Smooth muscle cell (in vitro differentiated cells): ENCODE measurements around the gene TMEM150C. TPM values are rescaled to one million over a fixed set of nuclear protein-coding genes. Genes with fewer than 3 reads are reported as not detected.

Experiments
- DNase-seq: peaks from one replicate; lab custom pipeline; 2025; ENCODE audit not compliant: unreplicated experiment; lab: John Stamatoyannopoulos, UW
- H2AFZ ChIP-seq: fragments of 200-600 bp; sonication (generic); 2 replicates; pipeline ENCODE4 v1.6.0; 2016; ENCODE audit warnings: antibody characterized with exemption, low read depth, mild to moderate bottlenecking
- H3F3A ChIP-seq: fragments of 200-600 bp; sonication (generic); 2 replicates; pipeline ENCODE4 v1.6.0; 2017; ENCODE audit warnings: antibody characterized with exemption, low read depth
- H3K27ac ChIP-seq: fragments of 200-600 bp; sonication (generic); 2 replicates; pipeline ENCODE4 v1.5.1; 2016; ENCODE audit warnings: low read depth, mild to moderate bottlenecking
- H3K27me3 ChIP-seq: fragments of 200-600 bp; sonication (generic); 2 replicates; pipeline ENCODE4 v1.6.1; 2016; ENCODE audit warnings: low read depth, mild to moderate bottlenecking
- H3K36me3 ChIP-seq: fragments of 200-600 bp; sonication (generic); 2 replicates; pipeline ENCODE4 v1.5.1; 2016; ENCODE audit warnings: low read depth
- H3K4me1 ChIP-seq: fragments of 200-600 bp; sonication (generic); 2 replicates; pipeline ENCODE4 v1.5.1; 2016; ENCODE audit warnings: low read depth
- H3K4me2 ChIP-seq: fragments of 200-600 bp; sonication (generic); 2 replicates; pipeline ENCODE4 v1.6.0; 2016; ENCODE audit warnings: mild to moderate bottlenecking
- H3K4me3 ChIP-seq: fragments of 200-600 bp; sonication (generic); 2 replicates; pipeline ENCODE4 v1.5.1; 2016; ENCODE audit warnings: mild to moderate bottlenecking
- H3K79me2 ChIP-seq: fragments of 200-600 bp; sonication (generic); 2 replicates; pipeline ENCODE4 v1.6.0; 2016; ENCODE audit warnings: low read depth, mild to moderate bottlenecking
- H3K9ac ChIP-seq: fragments of 200-600 bp; sonication (generic); 2 replicates; pipeline ENCODE4 v1.6.0; 2016; ENCODE audit warnings: low read depth
- H3K9me3 ChIP-seq: fragments of 200-600 bp; sonication (generic); replicated peaks from 2 replicates; pipeline ENCODE4 v1.5.1; 2016; ENCODE audit warnings: low read depth
- H4K20me1 ChIP-seq: fragments of 200-600 bp; sonication (generic); 2 replicates; pipeline ENCODE4 v1.6.0; 2016; ENCODE audit warnings: low read depth
- WGBS: methylation state at CpG from one replicate; pipeline ENCODE4 v1.1.7; 2016; ENCODE audit warnings: low lambda C conversion rate; 5-methylcytosine and 5-hydroxymethylcytosine counted together
- polyA plus RNA-seq: library from polyadenylated mRNA; unstranded; fragments of >200 nt; fragmentation: Nextera tagmentation; extraction: Ambion mirVana; gene quantifications from 2 replicates; pipeline ENCODE4 v1.2.1, GENCODE V29; 2016
- total RNA-seq: library from RNA; depleted of rRNA; stranded (reverse); fragments of >200 nt; gene quantifications from 2 replicates; pipeline ENCODE4 v1.2.3, GENCODE V29; 2014
- TF ChIP-seq, protein P1 (sequence below): fragments of 200-600 bp; sonication (generic); IDR thresholded peaks from 2 replicates; pipeline ENCODE4 v1.5.1; 2017; ENCODE audit warnings: borderline replicate concordance, mild to moderate bottlenecking, antibody characterized with exemption; ENCODE audit not compliant: insufficient read depth, poor library complexity, severe bottlenecking

The TMEM150C gene
- total and polyA plus RNA-seq, 2 experiments from 2014 or later: 0.55 to 8.0 TPM

DNA sequence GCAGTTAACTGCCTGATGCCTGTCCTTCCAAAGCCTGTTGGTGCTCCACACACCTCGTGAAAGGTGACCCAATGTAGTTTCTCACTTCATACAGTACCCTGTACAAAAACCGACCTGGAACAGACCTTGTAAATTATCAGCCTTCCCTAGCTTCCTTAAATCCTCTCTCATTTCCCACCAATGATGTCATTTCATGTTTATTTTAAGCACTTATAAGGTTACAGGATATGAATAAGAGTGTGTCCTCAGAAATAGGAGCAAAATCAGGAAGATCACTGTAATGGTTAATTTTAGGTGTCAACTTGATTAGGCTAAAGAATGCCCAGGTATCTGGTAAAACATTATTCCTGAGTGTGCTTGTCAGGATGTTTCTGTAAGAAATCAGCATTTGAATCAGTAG lies 44.7 kb downstream of the TMEM150C start:
- no peak for DNase-seq
- TF ChIP-seq, protein P1, sequence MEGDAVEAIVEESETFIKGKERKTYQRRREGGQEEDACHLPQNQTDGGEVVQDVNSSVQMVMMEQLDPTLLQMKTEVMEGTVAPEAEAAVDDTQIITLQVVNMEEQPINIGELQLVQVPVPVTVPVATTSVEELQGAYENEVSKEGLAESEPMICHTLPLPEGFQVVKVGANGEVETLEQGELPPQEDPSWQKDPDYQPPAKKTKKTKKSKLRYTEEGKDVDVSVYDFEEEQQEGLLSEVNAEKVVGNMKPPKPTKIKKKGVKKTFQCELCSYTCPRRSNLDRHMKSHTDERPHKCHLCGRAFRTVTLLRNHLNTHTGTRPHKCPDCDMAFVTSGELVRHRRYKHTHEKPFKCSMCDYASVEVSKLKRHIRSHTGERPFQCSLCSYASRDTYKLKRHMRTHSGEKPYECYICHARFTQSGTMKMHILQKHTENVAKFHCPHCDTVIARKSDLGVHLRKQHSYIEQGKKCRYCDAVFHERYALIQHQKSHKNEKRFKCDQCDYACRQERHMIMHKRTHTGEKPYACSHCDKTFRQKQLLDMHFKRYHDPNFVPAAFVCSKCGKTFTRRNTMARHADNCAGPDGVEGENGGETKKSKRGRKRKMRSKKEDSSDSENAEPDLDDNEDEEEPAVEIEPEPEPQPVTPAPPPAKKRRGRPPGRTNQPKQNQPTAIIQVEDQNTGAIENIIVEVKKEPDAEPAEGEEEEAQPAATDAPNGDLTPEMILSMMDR: no peak
- no peaks in the 10 kb centered on the region for H3K4me1 ChIP-seq
- no peaks in the 10 kb centered on the region for H4K20me1 ChIP-seq
- H3K9ac ChIP-seq: no peak overlapping the region
- no peaks in the 10 kb centered on the region for H3K79me2 ChIP-seq
- H3K4me3 ChIP-seq: no peak overlapping the region
- H3K27ac ChIP-seq: no peak overlapping the region
- no peaks in the 10 kb centered on the region for H3F3A ChIP-seq
- no peak overlapping the region for H2AFZ ChIP-seq
- H3K4me2 ChIP-seq: no peak overlapping the region
- 52% methylated on average over 2 of the region's 2 CpGs for WGBS
- no peaks in the 10 kb centered on the region for H3K36me3 ChIP-seq
- no peaks in the 10 kb centered on the region for H3K9me3 ChIP-seq
- no peaks in the 10 kb centered on the region for H3K27me3 ChIP-seq

DNA sequence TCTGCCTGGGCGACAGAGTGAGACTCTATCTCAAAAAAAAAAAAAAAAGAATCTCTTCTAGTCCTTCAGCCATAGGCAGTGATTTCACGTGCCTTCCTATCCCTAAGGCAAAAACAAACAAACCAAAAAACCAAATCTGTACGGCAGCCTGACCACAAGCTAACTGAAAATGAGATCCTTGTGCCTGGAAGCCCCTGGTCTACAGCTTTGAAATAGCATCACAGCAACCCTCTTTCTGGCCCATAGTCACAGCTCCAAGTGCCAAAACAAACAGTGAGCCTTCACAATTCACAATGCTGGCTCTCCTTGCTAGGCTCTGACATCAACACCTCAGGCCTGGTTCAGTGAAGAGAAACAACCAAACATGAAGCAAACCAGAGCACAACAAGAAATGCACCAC lies 46.1 kb downstream of the TMEM150C start:
- Histone ChIP-seq H3F3A (no peaks in the 10 kb centered on the region), H3K9ac (no peak overlapping the region), H3K27ac (no peak overlapping the region), H3K4me2 (no peak overlapping the region), H3K79me2 (no peaks in the 10 kb centered on the region), H3K4me1 (no peaks in the 10 kb centered on the region), H3K9me3 (no peaks in the 10 kb centered on the region), H4K20me1 (no peaks in the 10 kb centered on the region), H2AFZ (no peak overlapping the region), H3K27me3 (no peaks in the 10 kb centered on the region), H3K4me3 (no peak overlapping the region), H3K36me3 (no peaks in the 10 kb centered on the region)
- 62% methylated on average over 3 of the region's 3 CpGs for WGBS
- TF ChIP-seq, protein P1: no peak
- no peak for DNase-seq

DNA sequence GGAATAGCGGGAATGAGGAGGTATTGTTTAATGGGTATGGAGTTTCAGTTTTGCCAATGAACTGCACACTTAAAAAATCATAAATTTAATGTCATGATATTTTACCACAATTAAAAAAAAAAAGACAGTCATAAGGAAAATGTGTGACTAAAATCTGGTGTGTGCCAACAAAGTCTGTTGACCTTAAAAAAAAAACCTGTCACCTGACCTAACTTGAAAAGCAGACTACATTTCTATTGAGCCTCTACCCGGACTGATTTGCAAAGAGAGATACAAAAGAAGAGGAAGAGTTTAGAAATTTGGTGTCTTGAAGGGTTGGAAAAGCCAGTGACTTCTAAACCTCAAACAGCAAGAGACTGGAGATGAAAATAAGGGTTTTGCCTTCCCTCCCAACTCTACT lies 48.4 kb downstream of the TMEM150C start:
- Histone ChIP-seq H3K9me3 (no peaks in the 10 kb centered on the region), H3F3A (no peaks in the 10 kb centered on the region), H3K4me2 (no peak overlapping the region), H3K4me1 (no peaks in the 10 kb centered on the region), H3K36me3 (no peaks in the 10 kb centered on the region), H3K27me3 (no peaks in the 10 kb centered on the region), H2AFZ (no peak overlapping the region), H3K27ac (no peak overlapping the region), H3K79me2 (no peaks in the 10 kb centered on the region), H3K4me3 (no peak overlapping the region), H3K9ac (no peak overlapping the region), H4K20me1 (no peaks in the 10 kb centered on the region)
- TF ChIP-seq, protein P1: no peak
- 97% methylated on average over 2 of the region's 2 CpGs for WGBS
- DNase-seq: no peak

DNA sequence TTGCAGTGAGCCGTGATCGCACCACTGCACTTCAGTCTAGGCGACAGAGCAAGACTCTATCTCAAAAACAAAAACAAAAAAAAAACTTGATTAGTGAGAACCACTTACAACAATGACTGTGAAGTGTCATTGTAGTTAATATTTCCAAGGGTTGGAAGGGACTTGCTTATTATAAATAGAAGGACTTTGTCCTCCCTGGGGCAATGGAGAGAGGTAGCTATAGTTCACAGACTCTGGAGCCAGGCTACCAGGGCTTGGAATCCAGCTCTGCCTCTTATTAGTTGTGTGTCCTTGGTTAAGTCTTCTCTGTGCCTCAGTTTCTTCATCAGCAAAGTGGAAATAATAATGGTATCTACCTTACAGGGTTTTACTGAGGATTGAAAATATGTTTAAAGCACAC lies 51.6 kb downstream of the TMEM150C start:
- H3K27ac ChIP-seq: no peak overlapping the region
- no peaks in the 10 kb centered on the region for H3K79me2 ChIP-seq
- 98% methylated on average over 3 of the region's 3 CpGs for WGBS
- H3K4me2 ChIP-seq: no peak overlapping the region
- H3K9ac ChIP-seq: no peak overlapping the region
- H3K4me3 ChIP-seq: no peak overlapping the region
- peaks cover 10% of the 10 kb centered on the region for H3K27me3 ChIP-seq
- TF ChIP-seq, protein P1: no peak
- H3K4me1 ChIP-seq: no peaks in the 10 kb centered on the region
- H4K20me1 ChIP-seq: no peaks in the 10 kb centered on the region
- DNase-seq: no peak
- H3K36me3 ChIP-seq: no peaks in the 10 kb centered on the region
- H2AFZ ChIP-seq: no peak overlapping the region
- no peaks in the 10 kb centered on the region for H3F3A ChIP-seq
- H3K9me3 ChIP-seq: no peaks in the 10 kb centered on the region
